Parathyroid adenoma (tissue), 2 donors: ENCODE measurements around the gene DDX11.
"Not testable (repeated sequence)": the region's sequence is repeated elsewhere in the genome, so short reads cannot be mapped to it uniquely, and the experiment has no call there.

Source experiments
- H2AFZ ChIP-seq: fragments of 300-600 bp; sonication (generic); one replicate; pipeline ENCODE4 v1.7.0; 2017; ENCODE audit warnings: antibody characterized with exemption, mild to moderate bottlenecking
- H3K27ac ChIP-seq: fragments of 300-600 bp; sonication (generic); one replicate; pipeline ENCODE4 v1.7.0; 2017
- H3K27me3 ChIP-seq: fragments of 300-600 bp; sonication (generic); one replicate; pipeline ENCODE4 v1.7.0; 2017; ENCODE audit warnings: low read length; ENCODE audit not compliant: control insufficient read depth, insufficient read depth
- H3K36me3 ChIP-seq: fragments of 300-600 bp; sonication (generic); one replicate; pipeline ENCODE4 v1.7.0; 2017; ENCODE audit warnings: low read length; ENCODE audit not compliant: control insufficient read depth, insufficient read depth
- H3K4me1 ChIP-seq: fragments of 300-600 bp; sonication (generic); one replicate; pipeline ENCODE4 v1.7.0; 2017; ENCODE audit warnings: control low read depth
- H3K4me2 ChIP-seq: fragments of 300-600 bp; sonication (generic); one replicate; pipeline ENCODE4 v1.7.0; 2017; ENCODE audit warnings: low read length
- H3K4me3 ChIP-seq: fragments of 300-600 bp; sonication (generic); one replicate; pipeline ENCODE4 v1.7.0; 2017; ENCODE audit warnings: low read depth, low read length
- H3K79me2 ChIP-seq: fragments of 300-600 bp; sonication (generic); one replicate; pipeline ENCODE4 v1.7.0; 2017; ENCODE audit warnings: control low read depth
- H3K9ac ChIP-seq: fragments of 300-600 bp; sonication (generic); one replicate; pipeline ENCODE4 v1.7.0; 2017; ENCODE audit warnings: mild to moderate bottlenecking
- H3K9me3 ChIP-seq: fragments of 300-600 bp; sonication (generic); one replicate; pipeline ENCODE4 v1.7.0; 2017; ENCODE audit warnings: low read length; ENCODE audit not compliant: control insufficient read depth
- TF ChIP-seq, protein P1 (sequence below): fragments of 300-600 bp; sonication (generic); IDR thresholded peaks from one replicate; pipeline ENCODE4 v1.7.0; 2017; ENCODE audit warnings: antibody characterized with exemption, mild to moderate bottlenecking
- donor health status: primary hyperparathyroidism.

The DDX11 gene

DNA sequence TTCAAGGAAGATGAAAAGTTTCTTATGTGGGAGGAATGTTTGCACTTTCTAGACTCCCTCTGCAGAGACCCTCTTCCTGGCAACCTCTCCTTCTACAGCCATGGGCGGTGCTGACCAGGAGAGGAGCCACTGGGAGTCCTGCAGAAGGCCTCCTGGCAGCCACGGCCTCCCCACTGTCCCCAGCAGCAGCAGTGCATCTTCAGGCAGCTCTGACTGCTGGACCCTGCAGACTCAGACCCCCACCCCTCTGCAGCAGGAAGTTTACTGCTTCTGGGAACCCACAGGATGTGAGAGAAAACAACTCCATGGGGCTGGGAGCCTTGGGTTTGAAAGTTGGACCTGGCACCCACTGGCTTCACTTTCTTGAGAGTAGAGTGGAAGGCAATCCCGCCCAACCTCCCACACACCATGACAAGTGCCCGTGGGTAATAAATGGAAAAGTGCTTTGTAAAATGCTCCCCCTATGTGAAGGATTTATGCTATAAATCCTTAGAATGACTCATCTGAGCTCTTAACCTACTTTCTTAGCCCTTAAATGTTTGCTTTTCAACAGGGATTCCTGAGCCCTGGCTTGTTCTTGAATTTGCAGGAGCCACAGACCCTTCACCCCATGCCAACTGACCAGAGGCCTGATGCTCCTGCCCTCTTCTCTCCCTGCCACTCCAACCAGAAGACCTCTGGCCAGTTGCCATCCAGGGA, 37.5 kb upstream of the DDX11 start:
- no peaks in the 10 kb centered on the region for H3K36me3 ChIP-seq
- TF ChIP-seq, protein P1, sequence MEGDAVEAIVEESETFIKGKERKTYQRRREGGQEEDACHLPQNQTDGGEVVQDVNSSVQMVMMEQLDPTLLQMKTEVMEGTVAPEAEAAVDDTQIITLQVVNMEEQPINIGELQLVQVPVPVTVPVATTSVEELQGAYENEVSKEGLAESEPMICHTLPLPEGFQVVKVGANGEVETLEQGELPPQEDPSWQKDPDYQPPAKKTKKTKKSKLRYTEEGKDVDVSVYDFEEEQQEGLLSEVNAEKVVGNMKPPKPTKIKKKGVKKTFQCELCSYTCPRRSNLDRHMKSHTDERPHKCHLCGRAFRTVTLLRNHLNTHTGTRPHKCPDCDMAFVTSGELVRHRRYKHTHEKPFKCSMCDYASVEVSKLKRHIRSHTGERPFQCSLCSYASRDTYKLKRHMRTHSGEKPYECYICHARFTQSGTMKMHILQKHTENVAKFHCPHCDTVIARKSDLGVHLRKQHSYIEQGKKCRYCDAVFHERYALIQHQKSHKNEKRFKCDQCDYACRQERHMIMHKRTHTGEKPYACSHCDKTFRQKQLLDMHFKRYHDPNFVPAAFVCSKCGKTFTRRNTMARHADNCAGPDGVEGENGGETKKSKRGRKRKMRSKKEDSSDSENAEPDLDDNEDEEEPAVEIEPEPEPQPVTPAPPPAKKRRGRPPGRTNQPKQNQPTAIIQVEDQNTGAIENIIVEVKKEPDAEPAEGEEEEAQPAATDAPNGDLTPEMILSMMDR: no peak
- no peaks in the 10 kb centered on the region for H3K9me3 ChIP-seq
- H3K4me2 ChIP-seq: no peak overlapping the region
- H3K4me3 ChIP-seq: no peak overlapping the region
- H3K27me3 ChIP-seq: no peaks in the 10 kb centered on the region
- no peak overlapping the region for H3K27ac ChIP-seq
- no peak overlapping the region for H3K9ac ChIP-seq
- no peaks in the 10 kb centered on the region for H3K4me1 ChIP-seq
- no peaks in the 10 kb centered on the region for H3K79me2 ChIP-seq
- H2AFZ ChIP-seq: no peak overlapping the region

DNA sequence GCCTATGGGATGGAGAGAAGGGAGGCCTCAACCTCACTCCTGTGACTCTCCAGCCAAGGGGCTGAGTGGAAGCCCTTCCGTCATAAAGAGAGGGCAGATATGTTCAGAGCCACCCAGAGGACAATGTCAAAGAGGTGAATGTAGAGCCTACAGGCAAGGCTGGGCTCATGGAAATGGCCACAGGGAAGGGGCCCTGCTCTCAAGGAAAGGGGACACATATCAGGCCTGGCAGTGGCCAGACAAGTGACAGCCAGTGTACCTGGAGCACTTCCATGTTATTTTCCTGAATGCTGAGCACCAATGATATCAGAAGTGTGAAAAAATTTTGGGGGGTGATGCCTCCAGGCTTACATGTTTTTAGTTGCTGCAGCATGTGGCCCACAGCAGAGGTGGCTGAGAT, 36.6 kb upstream of the DDX11 start:
- Histone ChIP-seq H3K79me2 (no peaks in the 10 kb centered on the region), H3K27ac (no peak overlapping the region), H3K36me3 (no peaks in the 10 kb centered on the region), H3K9ac (no peak overlapping the region), H2AFZ (no peak overlapping the region), H3K9me3 (no peaks in the 10 kb centered on the region), H3K4me3 (no peak overlapping the region), H3K27me3 (no peaks in the 10 kb centered on the region), H3K4me1 (no peaks in the 10 kb centered on the region), H3K4me2 (no peak overlapping the region)
- TF ChIP-seq, protein P1: no peak

DNA sequence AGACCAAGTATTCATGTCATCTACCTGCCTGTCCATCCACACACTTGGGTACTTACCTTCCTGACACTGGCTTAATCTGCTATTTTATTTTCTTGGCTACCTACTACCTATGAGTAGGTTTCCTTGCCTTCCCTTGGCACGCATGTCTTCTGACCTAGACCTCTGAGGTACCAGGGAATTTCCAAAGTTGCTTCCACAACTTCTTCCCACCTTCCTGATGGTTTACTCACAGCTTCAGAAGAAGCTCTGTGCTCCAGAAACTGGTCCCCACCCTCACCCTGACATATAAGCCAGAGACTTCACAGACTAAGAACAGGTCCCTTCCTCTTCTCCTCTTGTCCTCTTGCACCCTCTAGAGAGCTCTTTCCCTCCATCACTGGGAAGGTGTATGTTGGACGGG, 35.7 kb upstream of the DDX11 start:
- Histone ChIP-seq H3K4me2 (no peak overlapping the region), H3K79me2 (no peaks in the 10 kb centered on the region), H2AFZ (no peak overlapping the region), H3K4me1 (no peaks in the 10 kb centered on the region), H3K27me3 (no peaks in the 10 kb centered on the region), H3K9me3 (no peaks in the 10 kb centered on the region), H3K27ac (no peak overlapping the region), H3K36me3 (no peaks in the 10 kb centered on the region), H3K9ac (no peak overlapping the region), H3K4me3 (no peak overlapping the region)
- TF ChIP-seq, protein P1: no peak

DNA sequence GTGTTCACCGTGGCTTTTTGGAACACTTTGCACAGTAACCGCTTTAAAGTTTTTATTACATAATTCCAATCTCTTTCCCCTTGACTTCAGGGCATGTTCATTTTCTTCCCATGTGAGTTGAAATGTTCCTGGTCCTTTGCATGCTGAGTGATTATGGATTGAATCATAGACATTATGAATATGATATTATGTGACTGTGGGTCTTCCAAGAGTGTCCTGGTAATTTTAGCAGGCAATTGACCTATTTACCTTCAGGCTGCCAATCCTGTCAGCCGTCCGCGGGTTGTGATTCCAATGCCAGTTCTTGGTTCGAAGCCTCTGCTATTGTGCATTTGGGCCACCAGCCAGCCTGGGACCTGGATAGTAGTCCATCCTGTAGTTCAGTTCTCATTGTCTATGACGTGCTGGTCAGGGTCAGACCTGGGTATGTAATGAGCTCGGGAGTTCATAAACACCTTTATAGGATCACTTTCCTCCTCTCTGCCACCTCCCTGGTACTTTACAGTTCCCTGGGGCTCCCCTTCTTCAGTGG, 32.6 kb upstream of the DDX11 start:
- H3K9me3 ChIP-seq: no peaks in the 10 kb centered on the region
- H3K27me3 ChIP-seq: no peaks in the 10 kb centered on the region
- no peak overlapping the region for H3K4me2 ChIP-seq
- H3K9ac ChIP-seq: no peak overlapping the region
- TF ChIP-seq, protein P1: no peak
- no peak overlapping the region for H3K27ac ChIP-seq
- H3K36me3 ChIP-seq: no peaks in the 10 kb centered on the region
- no peak overlapping the region for H2AFZ ChIP-seq
- H3K79me2 ChIP-seq: no peaks in the 10 kb centered on the region
- no peaks in the 10 kb centered on the region for H3K4me1 ChIP-seq
- no peak overlapping the region for H3K4me3 ChIP-seq

DNA sequence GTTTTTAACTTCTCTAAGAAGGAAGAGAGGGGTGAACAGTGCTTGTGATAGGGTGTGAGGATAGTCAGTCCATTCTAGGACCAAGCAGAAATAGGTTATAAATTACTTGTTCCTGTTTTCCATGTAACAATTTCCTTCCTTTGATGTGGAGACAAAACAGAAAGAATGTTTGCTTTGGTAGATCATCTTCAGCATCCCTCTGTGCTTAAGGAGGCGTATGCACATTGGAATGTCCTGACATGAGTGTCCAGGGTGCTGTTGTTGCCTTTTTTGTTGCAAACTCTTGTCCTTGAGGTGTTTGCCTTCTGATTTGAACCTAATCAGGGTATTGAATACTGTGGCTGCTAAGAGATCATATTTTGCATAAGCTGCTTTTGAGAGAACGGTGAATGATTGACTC, 23.5 kb upstream of the DDX11 start:
- H3K9me3 ChIP-seq, H3K4me2 ChIP-seq: not testable (repeated sequence)

DNA sequence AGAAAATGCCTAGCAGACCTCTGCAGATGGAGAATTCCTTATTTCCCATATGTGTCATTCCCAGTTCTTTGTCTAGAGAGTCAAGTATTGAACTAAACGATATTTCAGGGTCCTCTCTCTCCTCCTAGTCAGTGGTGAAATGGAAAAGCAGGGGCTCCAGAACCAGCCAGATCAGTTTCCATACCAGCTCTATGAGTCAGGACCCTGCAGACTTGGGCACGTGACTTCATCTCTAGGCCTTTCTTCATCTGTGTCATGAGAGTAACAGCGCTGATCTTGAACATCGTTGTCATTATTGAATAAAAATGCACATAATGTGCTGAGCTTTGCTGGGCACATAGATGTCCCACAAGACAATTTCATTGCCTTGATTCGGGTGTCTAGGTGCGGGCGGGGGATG, 23.1 kb upstream of the DDX11 start:
- not testable (repeated sequence) for H3K9ac ChIP-seq, H3K27me3 ChIP-seq, H3K4me3 ChIP-seq, H3K9me3 ChIP-seq, H2AFZ ChIP-seq, H3K36me3 ChIP-seq, H3K79me2 ChIP-seq, H3K4me1 ChIP-seq, H3K27ac ChIP-seq, H3K4me2 ChIP-seq

More for the DNA sequence above, 23.5 kb upstream of the DDX11 start:
- H3K36me3 ChIP-seq, H3K4me3 ChIP-seq, H3K27ac ChIP-seq, H3K4me1 ChIP-seq, H3K79me2 ChIP-seq, H3K9ac ChIP-seq, H2AFZ ChIP-seq, H3K27me3 ChIP-seq: not testable (repeated sequence)

DNA sequence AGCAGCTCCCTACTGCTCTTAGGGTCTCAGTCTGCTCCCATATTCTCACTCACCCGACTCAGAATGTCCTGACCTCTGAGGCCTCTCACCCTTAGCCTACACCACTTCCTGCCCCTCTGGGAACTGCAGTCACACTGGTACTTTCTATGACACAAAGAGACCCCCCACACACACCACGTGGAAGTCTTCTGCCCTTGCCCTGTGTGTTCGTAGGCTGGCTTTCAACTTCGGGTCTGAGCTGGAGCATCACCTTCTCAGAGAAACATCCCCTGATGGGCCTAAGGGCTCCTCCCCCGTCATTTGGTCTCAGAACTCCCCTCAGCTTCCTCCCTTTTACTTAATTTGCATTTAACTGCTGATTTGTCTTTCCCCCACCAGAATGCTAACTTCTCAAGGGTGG, 22.0 kb upstream of the DDX11 start:
- not testable (repeated sequence) for H3K27me3 ChIP-seq, H3K79me2 ChIP-seq, H3K27ac ChIP-seq, H3K9me3 ChIP-seq, H3K4me1 ChIP-seq, H3K36me3 ChIP-seq, H3K9ac ChIP-seq, H2AFZ ChIP-seq, H3K4me3 ChIP-seq, H3K4me2 ChIP-seq

DNA sequence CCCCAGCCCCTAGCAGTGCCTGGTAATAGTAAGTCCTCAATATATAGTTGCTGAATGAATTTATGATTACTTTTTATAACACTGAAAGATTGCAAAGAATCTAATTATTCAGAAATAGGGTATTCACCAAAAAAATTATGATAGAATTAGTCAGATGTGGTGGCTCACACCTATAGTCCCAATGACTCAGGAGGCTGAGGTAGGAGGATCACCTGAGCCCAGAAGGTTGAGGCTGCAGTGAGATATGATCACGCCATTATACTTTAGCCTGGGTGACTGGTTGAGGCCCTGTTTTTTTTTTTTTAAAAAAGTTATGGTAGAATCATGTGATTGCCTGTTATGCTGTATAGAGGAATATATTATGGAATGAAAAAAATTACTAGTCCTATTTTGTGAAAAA, 21.5 kb upstream of the DDX11 start:
- H3K36me3 ChIP-seq, H3K4me1 ChIP-seq, H3K9me3 ChIP-seq, H3K9ac ChIP-seq, H2AFZ ChIP-seq, H3K4me3 ChIP-seq, H3K79me2 ChIP-seq, H3K27me3 ChIP-seq, H3K4me2 ChIP-seq, H3K27ac ChIP-seq: not testable (repeated sequence)
